NCI-H1930 (cell line): ENCODE results near the gene PI4KB.
"Not testable (repeated sequence)": the region's sequence is repeated elsewhere in the genome, so short reads cannot be mapped to it uniquely, and the experiment has no call there.

Experiments
- DNase-seq, 2 experiments: peaks; one replicate each; lab custom pipeline; 2025; lab: John Stamatoyannopoulos, UW

Gene PI4KB

GRCh38 chr1:151327223-151327902 lies at the start of gene PI4KB:
Gene PI4KB, minus strand, starts transcription at chr1:151327416. Its CDS starts 10,935 bp downstream, at chr1:151316481.
- peak; percentile 95 to 96 for DNase-seq

- DNase-seq, result no peak
Measured at GRCh38 chr1:151373196-151373595, 46.0 kb upstream of the PI4KB start.

- no peak for DNase-seq
Measured at GRCh38 chr1:151372058-151372934, 45.1 kb upstream of the PI4KB start, which contains the start of gene SELENBP1. Gene SELENBP1, minus strand, starts transcription at chr1:151372705. Its CDS starts 64 bp downstream, at chr1:151372641.

- DNase-seq, result no peak
Measured at GRCh38 chr1:151371370-151372057, 44.3 kb upstream of the PI4KB start.

GRCh38 chr1:151370211-151370911 lies 43.1 kb upstream of the PI4KB start:
- DNase-seq, result no peak

GRCh38 chr1:151369621-151370048 lies 42.4 kb upstream of the PI4KB start:
- DNase-seq, result no peak

- no peak for DNase-seq
Measured at GRCh38 chr1:151369302-151369610, 42.0 kb upstream of the PI4KB start.

- no peak for DNase-seq
Measured at GRCh38 chr1:151368393-151369301, 41.4 kb upstream of the PI4KB start.

GRCh38 chr1:151367658-151368392 lies 40.6 kb upstream of the PI4KB start:
- no peak for DNase-seq

GRCh38 chr1:151364996-151365395 lies 37.8 kb upstream of the PI4KB start:
- no peak for DNase-seq

- no peak for DNase-seq
Measured at GRCh38 chr1:151362308-151363155, 35.3 kb upstream of the PI4KB start.

GRCh38 chr1:151361883-151362282 lies 34.7 kb upstream of the PI4KB start:
- no peak for DNase-seq

GRCh38 chr1:151356696-151357095 lies 29.5 kb upstream of the PI4KB start:
- DNase-seq, result no peak

GRCh38 chr1:151352021-151352718 lies 25.0 kb upstream of the PI4KB start:
- no peak for DNase-seq

- not testable (repeated sequence) for DNase-seq
Measured at GRCh38 chr1:151350323-151350722, 23.1 kb upstream of the PI4KB start.

- DNase-seq, result no peak
Measured at GRCh38 chr1:151347523-151348246, 20.5 kb upstream of the PI4KB start.

- DNase-seq, result peak; percentile 92 to 94
Measured at GRCh38 chr1:151346769-151347522, 19.7 kb upstream of the PI4KB start, which contains the start of gene RFX5. Gene RFX5, minus strand, starts transcription at chr1:151347252. Its CDS starts 932 bp downstream, at chr1:151346320.
